NCI-H2171 (cell line): ENCODE data around the gene MYOC.
"Not testable (repeated sequence)": the region's sequence is repeated elsewhere in the genome, so short reads cannot be mapped to it uniquely, and the experiment has no call there.

ENCODE experiments used
- DNase-seq: peaks from one replicate; lab custom pipeline; 2025; lab: John Stamatoyannopoulos, UW

The MYOC gene

GRCh38 chr1:171652234-171652822 is at the start of gene MYOC:
Gene MYOC (minus strand): TSS chr1:171652688. CDS start chr1:171652611, 77 bp downstream.
- no peak for DNase-seq

GRCh38 chr1:171699531-171699930 is 47.0 kb upstream of the MYOC start:
- DNase-seq = no peak

- not testable (repeated sequence) for DNase-seq
Measured at GRCh38 chr1:171695772-171696171, 43.3 kb upstream of the MYOC start.

- not testable (repeated sequence) for DNase-seq
Measured at GRCh38 chr1:171693541-171693940, 41.1 kb upstream of the MYOC start.

GRCh38 chr1:171683870-171684269 is 31.4 kb upstream of the MYOC start:
- DNase-seq = no peak

- no peak for DNase-seq
Measured at GRCh38 chr1:171680339-171680738, 27.9 kb upstream of the MYOC start.

GRCh38 chr1:171676823-171677222 is 24.3 kb upstream of the MYOC start:
- DNase-seq = no peak

- DNase-seq = no peak
Measured at GRCh38 chr1:171674431-171675405, 22.2 kb upstream of the MYOC start.

GRCh38 chr1:171670739-171671138 is 18.3 kb upstream of the MYOC start:
- DNase-seq = no peak

GRCh38 chr1:171668372-171668771 is 15.9 kb upstream of the MYOC start:
- DNase-seq = no peak

GRCh38 chr1:171666114-171666769 is 13.8 kb upstream of the MYOC start:
- no peak for DNase-seq

GRCh38 chr1:171664976-171665375 is 12.5 kb upstream of the MYOC start:
- no peak for DNase-seq

- DNase-seq = no peak
Measured at GRCh38 chr1:171663854-171664575, 11.5 kb upstream of the MYOC start.

GRCh38 chr1:171663036-171663853 is 10.8 kb upstream of the MYOC start:
- no peak for DNase-seq

- no peak for DNase-seq
Measured at GRCh38 chr1:171661076-171661650, 8.7 kb upstream of the MYOC start.

GRCh38 chr1:171656206-171656605 is 3.7 kb upstream of the MYOC start:
- not testable (repeated sequence) for DNase-seq

- DNase-seq = no peak
Measured at GRCh38 chr1:171655746-171656116, 3.2 kb upstream of the MYOC start.

- DNase-seq = no peak
Measured at GRCh38 chr1:171654942-171655745, 2.7 kb upstream of the MYOC start.

GRCh38 chr1:171654201-171654941 is 1.9 kb upstream of the MYOC start:
- DNase-seq = no peak
